Measurements from ENCODE around the gene KLF1. TPM values are rescaled to one million over a fixed set of nuclear protein-coding genes. Genes with fewer than 3 reads are reported as not detected.
A peak's percentile ranks its signal among the peaks of the same experiment; 100 is the strongest.

The KLF1 gene
- total RNA-seq, 6 donors from 2014 or later = 0.17 to 0.89 (median 0.42) TPM; not detected in 2

DNA sequence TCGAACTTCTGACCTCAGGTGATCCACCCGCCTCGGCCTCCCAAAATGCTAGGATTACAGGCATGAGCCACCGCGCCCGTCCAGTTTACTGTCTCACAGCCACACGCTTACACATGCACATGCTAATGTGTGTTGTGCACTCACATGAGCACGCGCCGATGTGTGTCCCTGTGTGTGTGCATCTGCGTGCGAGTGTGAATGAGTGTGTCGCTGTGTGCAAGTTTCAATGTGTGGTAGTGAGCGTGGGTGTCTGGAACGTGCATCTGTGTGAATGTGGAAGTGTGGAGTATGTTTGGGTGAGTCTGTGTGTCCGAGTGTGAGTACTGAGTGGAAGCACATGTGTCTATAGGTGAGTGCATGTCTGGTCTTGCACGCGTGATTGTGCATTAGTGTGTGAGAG, 44.5 kb downstream of the KLF1 start:
- TF ChIP-seq, protein P1, sequence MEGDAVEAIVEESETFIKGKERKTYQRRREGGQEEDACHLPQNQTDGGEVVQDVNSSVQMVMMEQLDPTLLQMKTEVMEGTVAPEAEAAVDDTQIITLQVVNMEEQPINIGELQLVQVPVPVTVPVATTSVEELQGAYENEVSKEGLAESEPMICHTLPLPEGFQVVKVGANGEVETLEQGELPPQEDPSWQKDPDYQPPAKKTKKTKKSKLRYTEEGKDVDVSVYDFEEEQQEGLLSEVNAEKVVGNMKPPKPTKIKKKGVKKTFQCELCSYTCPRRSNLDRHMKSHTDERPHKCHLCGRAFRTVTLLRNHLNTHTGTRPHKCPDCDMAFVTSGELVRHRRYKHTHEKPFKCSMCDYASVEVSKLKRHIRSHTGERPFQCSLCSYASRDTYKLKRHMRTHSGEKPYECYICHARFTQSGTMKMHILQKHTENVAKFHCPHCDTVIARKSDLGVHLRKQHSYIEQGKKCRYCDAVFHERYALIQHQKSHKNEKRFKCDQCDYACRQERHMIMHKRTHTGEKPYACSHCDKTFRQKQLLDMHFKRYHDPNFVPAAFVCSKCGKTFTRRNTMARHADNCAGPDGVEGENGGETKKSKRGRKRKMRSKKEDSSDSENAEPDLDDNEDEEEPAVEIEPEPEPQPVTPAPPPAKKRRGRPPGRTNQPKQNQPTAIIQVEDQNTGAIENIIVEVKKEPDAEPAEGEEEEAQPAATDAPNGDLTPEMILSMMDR (IDR thresholded peaks at IDR 0.05) = no peak
- TF ChIP-seq EP300 (IDR thresholded peaks at IDR 0.05) (no peak), POLR2A (IDR thresholded peaks at IDR 0.05) (no peak), POLR2AphosphoS5 (IDR thresholded peaks at IDR 0.05) (no peak)
- DNase-seq (no peak), ATAC-seq (ENCODE audit: low FRiP score in 2 of 2) (no peak)
- H3K36me3 ChIP-seq = no peaks in the 10 kb centered on the region
- H3K4me3 ChIP-seq = no peak overlapping the region
- WGBS, 2 donors = 93 to 95% methylated on average over 18 of the region's 18 CpGs
- H3K27ac ChIP-seq = no peak overlapping the region
- H3K9me3 ChIP-seq = no peaks in the 10 kb centered on the region
- H3K27me3 ChIP-seq = peaks cover 0 to 50% (median 26%) of the 10 kb centered on the region in 4 donors
- H3K4me1 ChIP-seq = peaks cover 19 to 30% (median 20%) of the 10 kb centered on the region in 4 donors

GRCh38 chr19:12841094-12841493, 45.9 kb downstream of the KLF1 start:
- Histone ChIP-seq H3K27ac (no peak overlapping the region), H3K36me3 (no peaks in the 10 kb centered on the region), H3K4me1 (peaks cover 15 to 27% (median 16%) of the 10 kb centered on the region in 4 donors), H3K27me3 (peaks cover 0 to 55% (median 29%) of the 10 kb centered on the region in 4 donors), H3K4me3 (peak overlapping the region in 3 of 4 donors; percentile 10 to 37 (median 19)), H3K9me3 (no peaks in the 10 kb centered on the region)
- ATAC-seq (ENCODE audit: low FRiP score in 2 of 2) (peak in 1 of 2 donors; percentile 9), DNase-seq (peak; percentile 24 to 80)
- TF ChIP-seq EP300 (IDR thresholded peaks at IDR 0.05) = no peak
- no peak for TF ChIP-seq POLR2A (IDR thresholded peaks at IDR 0.05)
- no peak for TF ChIP-seq POLR2AphosphoS5 (IDR thresholded peaks at IDR 0.05)
- TF ChIP-seq, protein P1 (IDR thresholded peaks at IDR 0.05) = no peak
- 0 to 13% methylated on average over 7 to 23 of the region's 29 CpGs for WGBS, 2 donors

DNA sequence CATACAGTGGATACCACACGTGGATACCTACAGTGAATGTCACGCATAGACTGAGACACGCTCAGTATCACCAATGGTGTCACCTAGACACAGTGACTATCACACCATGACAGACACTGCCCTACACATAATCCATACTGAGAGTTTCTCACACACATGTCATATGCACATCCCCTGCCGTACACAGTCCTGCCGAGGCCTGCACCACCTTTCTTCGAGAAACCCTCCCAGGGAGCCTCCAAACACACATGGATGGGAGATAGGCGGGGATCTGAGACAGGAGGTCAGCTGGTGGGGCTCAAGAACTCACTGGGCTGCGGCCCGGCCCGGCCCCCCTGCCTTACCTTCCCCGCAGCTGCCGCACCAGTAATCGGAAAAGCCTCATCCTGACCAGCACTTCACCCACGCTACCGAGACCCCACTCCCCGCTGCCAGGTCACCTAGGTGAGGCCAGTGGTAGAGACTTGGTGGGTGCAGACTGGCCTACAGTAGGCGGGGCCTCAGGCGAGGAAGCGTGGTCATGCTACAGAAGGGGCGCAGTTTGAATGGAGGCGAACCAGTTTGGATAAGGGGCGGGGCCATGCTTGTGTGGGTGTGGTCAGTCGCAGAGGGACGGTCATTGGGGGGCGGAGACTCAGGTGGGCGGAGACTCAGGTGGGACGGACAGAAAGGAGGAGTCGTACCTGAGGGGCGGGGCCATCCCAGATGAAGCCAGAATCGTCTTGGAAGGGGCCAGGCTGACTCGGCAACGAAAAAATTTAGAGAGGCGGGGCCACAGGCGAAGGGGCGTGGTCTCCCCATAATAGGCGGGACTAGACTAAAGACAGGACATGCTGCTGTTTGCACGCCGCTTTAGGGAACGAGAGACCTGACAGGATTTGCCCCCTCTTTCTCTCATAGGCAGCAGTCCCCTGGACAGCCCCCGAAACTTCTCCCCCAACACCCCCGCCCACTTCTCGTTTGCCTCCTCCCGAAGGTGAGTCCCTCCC, 46.6 kb downstream of the KLF1 start:
- H3K27me3 ChIP-seq = peaks cover 0 to 62% (median 34%) of the 10 kb centered on the region in 4 donors
- no peaks in the 10 kb centered on the region for H3K36me3 ChIP-seq
- no peak overlapping the region for H3K27ac ChIP-seq
- ATAC-seq (ENCODE audit: low FRiP score in 2 of 2) (peak; percentile 58 to 77), DNase-seq (peak in 1 of 2 donors; percentile 77)
- WGBS, 2 donors = 23 to 26% methylated on average over 17 to 43 of the region's 43 CpGs
- H3K4me3 ChIP-seq = peak overlapping the region in 3 of 4 donors; percentile 10 to 37 (median 19)
- no peaks in the 10 kb centered on the region for H3K9me3 ChIP-seq
- TF ChIP-seq, protein P1 (IDR thresholded peaks at IDR 0.05) = no peak
- no peak for TF ChIP-seq EP300 (IDR thresholded peaks at IDR 0.05)
- no peak for TF ChIP-seq POLR2A (IDR thresholded peaks at IDR 0.05)
- H3K4me1 ChIP-seq = peaks cover 16 to 31% (median 17%) of the 10 kb centered on the region in 4 donors

DNA sequence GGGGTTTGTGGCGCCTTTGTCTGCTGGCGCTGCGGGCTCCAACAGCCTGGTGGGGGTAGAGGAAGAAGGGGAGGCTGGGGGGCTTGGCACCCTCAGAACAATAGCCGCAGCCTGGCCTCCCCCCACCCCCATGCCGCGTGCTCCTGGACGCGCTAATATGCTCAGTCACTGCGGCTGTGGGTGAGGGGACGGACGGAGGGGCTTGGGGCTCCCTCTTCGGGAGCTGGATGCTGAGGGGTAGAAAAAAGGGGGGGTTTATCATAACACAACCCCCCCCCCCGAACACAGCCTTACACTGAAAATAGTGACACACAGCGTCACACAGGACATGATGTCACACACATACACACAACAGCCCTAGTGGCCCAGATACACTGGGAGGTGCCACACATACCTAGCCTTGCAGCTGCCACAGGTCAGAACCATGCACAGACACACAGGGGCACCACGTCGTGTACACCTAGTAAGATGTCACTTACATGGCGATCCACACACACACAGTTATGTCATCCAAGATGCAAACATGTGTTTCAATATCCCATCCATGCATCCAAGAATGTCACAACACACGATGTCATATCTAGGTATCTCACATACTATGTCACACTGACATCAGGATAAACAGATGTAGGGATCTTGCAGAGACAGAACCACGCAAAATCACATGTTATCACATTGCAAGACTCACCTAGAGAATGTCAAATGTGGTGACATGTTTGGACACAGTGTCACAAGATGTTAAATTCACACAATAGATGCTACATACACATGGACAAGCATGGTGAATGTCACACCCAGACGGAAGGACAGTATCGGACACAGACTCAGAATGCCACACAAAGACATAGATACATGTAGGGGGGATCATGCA, 47.9 kb downstream of the KLF1 start:
- TF ChIP-seq, protein P1 (IDR thresholded peaks at IDR 0.05) = no peak
- TF ChIP-seq POLR2AphosphoS5 (IDR thresholded peaks at IDR 0.05) (no peak), POLR2A (IDR thresholded peaks at IDR 0.05) (no peak), EP300 (IDR thresholded peaks at IDR 0.05) (no peak)
- peak overlapping the region in 2 of 4 donors; percentile 21 to 40 for H3K4me3 ChIP-seq

More for the DNA sequence above, 47.9 kb downstream of the KLF1 start:
- Histone ChIP-seq H3K4me1 (peaks cover 18 to 41% (median 19%) of the 10 kb centered on the region in 4 donors), H3K27me3 (peaks cover 0 to 70% (median 46%) of the 10 kb centered on the region in 4 donors), H3K36me3 (no peaks in the 10 kb centered on the region), H3K9me3 (no peaks in the 10 kb centered on the region), H3K27ac (no peak overlapping the region)
- DNase-seq = no peak
- ATAC-seq (ENCODE audit: low FRiP score in 2 of 2) = no peak
- 20 to 22% methylated on average over 15 to 19 of the region's 21 CpGs for WGBS, 2 donors

Data from upper lobe of left lung (tissue), 6 donors.